HG03159 (cell line): ENCODE results near the gene CACNA1I.

Source experiments
- ATAC-seq: cut with Tn5 transposase; IDR thresholded peaks from one replicate; pipeline ENCODE4 v1.9.1; 2021; ENCODE audit warnings: mild to moderate bottlenecking, moderate library complexity; ENCODE audit not compliant: unreplicated experiment

Gene CACNA1I

DNA sequence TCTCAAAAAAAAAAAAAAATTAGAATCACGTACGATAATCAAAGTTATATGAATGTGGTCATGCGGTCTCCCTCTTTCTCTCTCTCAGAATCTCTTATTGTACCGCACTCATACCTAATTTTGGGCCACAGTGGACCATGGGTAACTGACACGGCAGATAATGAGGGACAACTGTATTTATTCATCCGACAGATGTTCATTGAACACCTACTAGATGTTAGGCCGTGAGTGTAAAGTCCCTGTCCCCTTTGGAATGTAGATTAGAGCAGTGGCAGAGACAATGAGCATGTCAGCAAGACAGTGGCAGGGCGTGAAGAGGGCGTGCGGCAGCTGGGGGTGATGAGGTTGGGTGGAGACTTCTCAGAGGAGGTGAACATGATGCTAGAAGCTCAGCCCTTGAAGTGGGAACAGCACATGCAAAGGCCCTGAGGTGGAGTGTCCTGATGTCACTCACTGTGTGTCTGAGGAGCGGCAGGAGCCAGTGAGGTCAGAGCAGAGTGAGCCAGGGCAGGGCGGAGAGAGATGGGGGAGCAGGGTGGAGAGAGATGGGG is 25.1 kb downstream of the CACNA1I start:
- no peak for ATAC-seq

GRCh38 chr22:39596601-39597000 is 26.0 kb downstream of the CACNA1I start:
- ATAC-seq: no peak

GRCh38 chr22:39597236-39597869 is 26.8 kb downstream of the CACNA1I start:
- no peak for ATAC-seq

- ATAC-seq: no peak
Measured at GRCh38 chr22:39598017-39598965, 27.7 kb downstream of the CACNA1I start.

DNA sequence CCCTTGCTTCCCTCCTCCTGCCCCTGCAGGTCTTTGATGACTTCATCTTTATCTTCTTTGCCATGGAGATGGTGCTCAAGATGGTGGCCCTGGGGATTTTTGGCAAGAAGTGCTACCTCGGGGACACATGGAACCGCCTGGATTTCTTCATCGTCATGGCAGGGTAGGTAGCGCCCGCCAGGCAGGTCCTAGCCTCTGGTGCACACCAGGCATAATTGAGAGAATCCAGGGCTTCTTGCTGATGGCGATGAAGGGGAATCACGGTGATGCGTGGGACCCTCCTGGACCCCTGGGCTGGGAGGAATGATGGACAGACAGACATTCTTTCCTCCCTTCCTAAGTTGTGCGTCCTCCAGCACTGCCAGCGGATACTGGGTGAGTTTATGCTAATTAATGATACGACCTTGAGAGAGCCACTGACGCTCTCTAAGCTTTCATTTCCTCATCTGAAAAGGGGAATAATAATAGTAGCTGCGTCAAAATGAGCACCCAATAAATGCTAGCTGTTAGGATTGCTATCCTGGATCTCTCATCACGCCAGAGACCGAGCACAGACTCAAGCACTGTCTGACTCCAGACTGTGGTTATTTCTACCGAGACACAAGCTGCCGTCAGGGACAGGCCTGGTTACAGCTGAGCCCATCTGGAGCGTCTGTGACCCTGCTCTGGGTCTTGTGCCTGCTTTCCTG is 30.1 kb downstream of the CACNA1I start:
- no peak for ATAC-seq

DNA sequence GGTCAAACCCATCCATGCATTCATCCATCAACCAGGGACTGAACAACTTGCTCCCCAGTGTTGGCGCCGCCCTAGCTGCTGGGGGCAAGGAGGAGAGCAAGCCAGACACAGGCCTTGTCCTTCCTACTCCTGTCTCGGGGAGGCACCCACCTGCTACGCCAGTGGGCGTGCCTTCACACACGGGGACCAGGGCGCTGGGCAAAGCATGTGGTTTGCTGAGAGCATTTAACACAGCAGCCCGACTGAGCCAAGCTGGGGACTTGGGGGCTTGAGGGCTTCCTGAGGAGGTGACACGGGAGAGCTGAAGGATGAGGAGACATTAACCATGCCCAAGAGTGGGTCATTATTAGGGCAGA is 30.6 kb downstream of the CACNA1I start:
- no peak for ATAC-seq

- ATAC-seq: no peak
Measured at GRCh38 chr22:39603345-39603744, 32.8 kb downstream of the CACNA1I start.

DNA sequence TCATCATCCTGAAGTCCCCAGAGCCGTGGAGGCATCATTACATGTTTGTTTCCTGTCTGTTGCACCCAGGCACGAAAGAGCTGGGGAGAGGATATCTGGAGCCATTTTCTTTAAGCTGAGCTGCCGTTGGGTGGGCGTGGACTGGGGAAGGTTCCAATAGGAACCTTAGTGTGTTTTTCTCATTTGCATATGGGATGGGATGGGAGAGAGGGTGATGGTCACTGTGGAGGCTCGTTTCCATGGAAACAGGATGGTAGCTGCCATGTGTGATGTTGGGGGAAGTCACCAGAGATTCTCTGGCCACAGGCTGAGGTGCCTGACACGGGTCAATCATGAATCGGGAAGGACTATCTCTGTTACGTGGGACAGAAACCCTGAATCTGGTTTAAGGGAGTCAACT is 39.7 kb downstream of the CACNA1I start:
- ATAC-seq: no peak

DNA sequence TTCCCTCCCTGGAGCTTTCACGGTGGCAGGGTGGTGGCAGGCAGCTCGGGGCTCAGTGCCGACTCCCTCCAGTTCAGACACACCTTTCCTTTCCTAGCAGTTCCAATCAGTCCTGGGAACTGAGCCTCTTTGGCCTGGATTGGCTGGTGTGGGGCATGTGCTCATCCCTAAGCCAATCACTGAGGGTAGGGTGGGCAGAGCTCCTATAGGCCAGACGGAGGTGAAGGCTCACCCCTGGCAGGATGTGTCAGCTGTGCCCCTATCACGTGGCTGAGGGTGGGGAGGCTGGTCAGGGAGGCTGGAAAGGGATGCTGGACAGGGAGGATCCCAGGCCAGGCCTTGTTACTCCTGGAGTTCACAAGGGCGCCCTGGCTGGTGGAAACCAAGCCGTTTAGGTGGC is 40.2 kb downstream of the CACNA1I start:
- ATAC-seq: no peak

- ATAC-seq: no peak
Measured at GRCh38 chr22:39611360-39611759, 40.8 kb downstream of the CACNA1I start.

GRCh38 chr22:39612811-39613548 is 42.4 kb downstream of the CACNA1I start:
- no peak for ATAC-seq

DNA sequence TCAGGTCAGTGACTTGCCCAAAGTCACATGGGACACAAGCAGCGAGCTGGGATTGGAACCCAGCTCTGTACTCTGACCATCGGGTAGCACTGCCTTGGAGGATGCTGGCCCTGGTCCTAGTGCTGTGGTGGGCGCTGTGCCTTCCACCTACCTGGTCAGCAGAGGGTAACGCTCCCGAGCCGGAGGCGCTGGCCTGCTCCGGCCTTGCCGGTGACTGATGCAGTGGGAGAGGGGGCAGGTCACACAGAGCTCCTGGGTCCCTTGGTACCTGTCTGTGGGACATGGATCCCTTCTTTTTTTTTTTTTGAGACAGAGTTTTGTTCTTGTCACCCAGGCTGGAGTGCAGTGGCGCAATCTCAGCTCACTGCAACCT is 43.0 kb downstream of the CACNA1I start:
- no peak for ATAC-seq

GRCh38 chr22:39614442-39614841 is 43.9 kb downstream of the CACNA1I start:
- ATAC-seq: no peak

DNA sequence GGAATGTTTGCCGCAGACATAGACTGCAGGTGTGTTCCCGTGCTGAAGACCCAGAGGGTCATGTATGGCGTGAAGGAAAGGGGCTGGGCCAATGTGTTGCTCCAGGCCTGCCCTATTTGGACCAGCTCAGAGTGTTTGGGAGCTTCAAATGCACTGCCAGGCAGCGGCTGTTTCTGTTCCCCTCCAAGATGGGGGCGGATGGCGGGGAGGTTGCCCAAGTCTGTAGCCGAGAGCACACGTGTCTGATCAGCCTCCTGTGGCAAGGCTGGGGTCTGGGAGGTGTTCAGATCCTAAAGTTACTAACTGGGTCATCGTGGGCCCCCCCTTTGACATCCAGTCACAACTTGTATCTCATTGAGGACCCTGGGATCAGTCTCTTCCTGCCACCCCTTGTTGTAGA is 45.5 kb downstream of the CACNA1I start:
- ATAC-seq: no peak

DNA sequence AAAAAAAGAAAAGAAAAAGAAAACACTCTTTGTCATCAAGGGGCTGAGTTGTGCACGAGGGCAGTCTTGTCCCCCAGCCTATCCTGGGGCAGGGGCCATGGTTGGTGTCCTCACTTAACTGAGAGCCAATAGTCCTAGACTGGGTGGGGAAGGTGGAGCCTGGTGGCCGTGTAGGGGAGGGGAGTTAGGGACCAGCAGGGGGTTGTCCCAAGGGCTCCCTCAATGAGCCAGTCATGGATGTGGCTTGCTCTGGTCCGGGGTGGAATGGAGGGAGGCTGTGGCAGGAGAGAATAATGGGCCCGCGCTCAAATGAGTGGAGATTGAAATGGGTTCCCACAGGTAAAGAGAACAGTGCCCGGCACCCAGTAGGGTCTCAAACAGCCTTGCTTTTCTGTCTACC is 46.2 kb downstream of the CACNA1I start:
- no peak for ATAC-seq

- no peak for ATAC-seq
Measured at GRCh38 chr22:39617342-39617741, 46.8 kb downstream of the CACNA1I start.

- no peak for ATAC-seq
Measured at GRCh38 chr22:39617970-39618757, 47.6 kb downstream of the CACNA1I start.

DNA sequence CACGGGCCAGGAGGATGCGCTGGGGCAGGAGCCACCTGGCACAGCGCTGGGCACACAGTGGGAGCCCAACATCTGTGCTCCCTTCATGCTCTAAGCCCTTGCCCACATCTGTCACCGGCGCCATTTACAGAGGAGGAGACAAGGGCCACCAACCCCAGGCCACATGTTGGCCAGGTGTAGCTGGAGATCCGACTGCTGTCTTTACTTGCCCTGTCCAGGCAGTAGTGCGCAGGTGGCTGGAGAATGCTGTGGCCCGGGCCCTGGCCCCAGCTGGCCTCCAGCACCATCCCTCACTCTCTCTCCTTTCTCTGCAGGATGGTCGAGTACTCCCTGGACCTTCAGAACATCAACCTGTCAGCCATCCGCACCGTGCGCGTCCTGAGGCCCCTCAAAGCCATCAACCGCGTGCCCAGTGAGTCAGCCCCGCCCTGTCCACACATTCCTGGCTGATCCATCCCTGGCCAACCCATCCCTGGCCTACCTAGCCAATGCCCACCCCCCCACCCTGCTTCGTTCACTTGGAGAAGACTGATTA is 48.5 kb downstream of the CACNA1I start:
- ATAC-seq: no peak

GRCh38 chr22:39620924-39621690 is 50.6 kb downstream of the CACNA1I start:
- ATAC-seq: no peak
